Keratinocyte (primary cell): ENCODE data around the gene GRM7. TPM values are rescaled to one million over a fixed set of nuclear protein-coding genes. Genes with fewer than 3 reads are reported as not detected.

ENCODE experiments used
- DNase-seq: peaks from one replicate; pipeline ENCODE4 v3.0.0-alpha.2; 2011; ENCODE audit warnings: low read depth, missing footprints, low spot score
- FAIRE-seq: peaks from 2 replicates; lab custom pipeline; 2011; peaks lifted over from hg19 to GRCh38; lab: Jason Lieb, UNC
- H2AFZ ChIP-seq: 2 replicates; pipeline ENCODE4 v1.6.0; 2012; ENCODE audit warnings: low read length, control low read depth, inconsistent platforms; ENCODE audit not compliant: control insufficient read depth
- H3K27ac ChIP-seq: 2 replicates; pipeline ENCODE4 v1.5.1; 2011; ENCODE audit warnings: low read length; ENCODE audit not compliant: control insufficient read depth, insufficient read depth
- H3K27me3 ChIP-seq: 3 replicates; pipeline ENCODE4 v1.6.0; 2011; ENCODE audit warnings: low read length; ENCODE audit not compliant: control insufficient read depth, insufficient read depth; ENCODE audit errors: extremely low read depth
- H3K36me3 ChIP-seq, 2 experiments: 2 replicates in 1 of 2; 3 replicates in 1 of 2; pipeline ENCODE4 v1.5.1; 2011; ENCODE audit warnings: low read length in 2 of 2, mild to moderate bottlenecking in 1 of 2; ENCODE audit not compliant: control insufficient read depth in 2 of 2, insufficient read depth in 2 of 2; ENCODE audit errors: extremely low read depth in 1 of 2
- H3K4me1 ChIP-seq: 3 replicates; pipeline ENCODE4 v1.5.1; 2011; ENCODE audit warnings: low read length; ENCODE audit not compliant: control insufficient read depth, insufficient read depth; ENCODE audit errors: extremely low read depth
- H3K4me2 ChIP-seq: 3 replicates; pipeline ENCODE4 v1.6.0; 2011; ENCODE audit warnings: low read depth, low read length; ENCODE audit not compliant: control insufficient read depth, insufficient read depth; ENCODE audit errors: extremely low read depth
- H3K4me3 ChIP-seq, 3 experiments: fragments of 200-600 bp in 1 of 3; sonication (generic) in 1 of 3; 2 replicates in 2 of 3; 3 replicates in 1 of 3; pipeline ENCODE4 v1.5.1; 2011 to 2016; ENCODE audit warnings: low read length in 3 of 3, mild to moderate bottlenecking in 3 of 3, control low read depth in 2 of 3, inconsistent platforms in 1 of 3, low read depth in 1 of 3, mixed read lengths in 1 of 3, mixed run types in 1 of 3, moderate library complexity in 1 of 3; ENCODE audit not compliant: control insufficient read depth in 2 of 3, insufficient read depth in 2 of 3; ENCODE audit errors: extremely low read depth in 1 of 3
- H3K79me2 ChIP-seq: 2 replicates; pipeline ENCODE4 v1.6.0; 2012; ENCODE audit warnings: low read length; ENCODE audit not compliant: control insufficient read depth, insufficient read depth
- H3K9ac ChIP-seq: 3 replicates; pipeline ENCODE4 v1.6.0; 2011; ENCODE audit warnings: low read length; ENCODE audit not compliant: control insufficient read depth, insufficient read depth; ENCODE audit errors: extremely low read depth
- H3K9me1 ChIP-seq: 3 replicates; pipeline ENCODE4 v1.6.0; 2011; ENCODE audit warnings: low read length; ENCODE audit not compliant: control insufficient read depth, insufficient read depth; ENCODE audit errors: extremely low read depth
- H3K9me3 ChIP-seq: 2 replicates; pipeline ENCODE4 v1.5.1; 2012; ENCODE audit warnings: low read depth, low read length; ENCODE audit not compliant: control insufficient read depth
- H4K20me1 ChIP-seq: 3 replicates; pipeline ENCODE4 v1.6.0; 2011; ENCODE audit warnings: low read length; ENCODE audit not compliant: control insufficient read depth, insufficient read depth; ENCODE audit errors: extremely low read depth
- CTCF ChIP-seq, 3 experiments: IDR thresholded peaks in 1 of 3; conservative IDR thresholded peaks in 1 of 3; optimal IDR thresholded peaks in 1 of 3; 2 replicates in 2 of 3; 3 replicates in 1 of 3; pipeline versions ENCODE3 to v1.5.1; 2011; ENCODE audit warnings: low read length in 3 of 3, mild to moderate bottlenecking in 3 of 3, moderate library complexity in 2 of 3, control low read depth in 1 of 3, inconsistent platforms in 1 of 3; ENCODE audit not compliant: insufficient read depth in 2 of 3; ENCODE audit errors: extremely low read depth in 1 of 3
- EZH2 ChIP-seq: IDR thresholded peaks from one replicate; pipeline ENCODE4 v1.6.1; 2012; ENCODE audit warnings: inconsistent platforms, mild to moderate bottlenecking, low read length, moderate library complexity
- dilution Hi-C: fragments of 300-500 bp; cut with MboI; formaldehyde crosslinking; loops from one replicate; pipeline ENCODE4 v1.7.0; 2020; ENCODE audit warnings: low sequenced_read_pairs; ENCODE audit not compliant: extremely low pct_ligation_motif_present
- polyA plus RNA-seq, 5 experiments: library from polyadenylated mRNA; depleted of rRNA in 3 of 5; stranded (reverse) in 3 of 5; stranded (forward) in 1 of 5; unstranded in 1 of 5; fragments of >200 nt; gene quantifications; 1 replicate in 1 of 5; 2 replicates in 3 of 5; 3 replicates in 1 of 5; pipeline versions ENCODE4 v1.2.1 to v1.2.3, GENCODE V29; 2011 to 2012; ENCODE audit warnings: missing spikeins in 2 of 5, low read depth in 1 of 5, low replicate concordance in 1 of 5

Gene GRM7
- polyA plus RNA-seq, 1 donor (not counting 4 experiments of a cell fraction or from before 2014, with no cell fraction given) = not detected

GRCh38 chr3:7288133-7288532 lies 427.2 kb downstream of the GRM7 start:
- Histone ChIP-seq H3K4me3 (no peak overlapping the region), H3K27ac (no peak overlapping the region), H3K4me2 (no peak overlapping the region), H3K79me2 (no peaks in the 10 kb centered on the region), H4K20me1 (no peaks in the 10 kb centered on the region), H3K9me3 (no peaks in the 10 kb centered on the region), H2AFZ (no peak overlapping the region), H3K36me3 (no peaks in the 10 kb centered on the region), H3K4me1 (no peaks in the 10 kb centered on the region), H3K27me3 (no peaks in the 10 kb centered on the region), H3K9ac (no peak overlapping the region), H3K9me1 (no peaks in the 10 kb centered on the region)
- DNase-seq = no peak
- FAIRE-seq = no peak
- TF ChIP-seq EZH2 (no peak), CTCF (optimal IDR thresholded peaks at IDR 0.05 in 1 of 3, IDR thresholded peaks at IDR 0.05 in 1 of 3, conservative IDR thresholded peaks at IDR 0.05 in 1 of 3; ENCODE audit: extremely low read depth in 1 of 3, insufficient read depth in 2 of 3, low read length in 3 of 3) (no peak)
- dilution Hi-C loops = no loop called here

- dilution Hi-C loops = no loop called here
- no peaks in the 10 kb centered on the region for H3K9me1 ChIP-seq
- no peak overlapping the region for H3K4me2 ChIP-seq
- no peaks in the 10 kb centered on the region for H3K36me3 ChIP-seq
- H3K27me3 ChIP-seq = no peaks in the 10 kb centered on the region
- H2AFZ ChIP-seq = no peak overlapping the region
- H3K79me2 ChIP-seq = no peaks in the 10 kb centered on the region
- no peak for FAIRE-seq
- no peaks in the 10 kb centered on the region for H3K9me3 ChIP-seq
- DNase-seq = no peak
- TF ChIP-seq EZH2 (no peak), CTCF (optimal IDR thresholded peaks at IDR 0.05 in 1 of 3, IDR thresholded peaks at IDR 0.05 in 1 of 3, conservative IDR thresholded peaks at IDR 0.05 in 1 of 3; ENCODE audit: extremely low read depth in 1 of 3, insufficient read depth in 2 of 3, low read length in 3 of 3) (no peak)
- no peak overlapping the region for H3K27ac ChIP-seq
- no peaks in the 10 kb centered on the region for H3K4me1 ChIP-seq
- H3K9ac ChIP-seq = no peak overlapping the region
- no peak overlapping the region for H3K4me3 ChIP-seq
- H4K20me1 ChIP-seq = no peaks in the 10 kb centered on the region
Observed at GRCh38 chr3:7289121-7289520, 428.2 kb downstream of the GRM7 start.
